Astrocyte (in vitro differentiated cells and primary cell): ENCODE measurements around the gene UST.

Source experiments
- CTCF ChIP-seq: IDR thresholded peaks from 2 replicates; pipeline ENCODE4 v1.5.1; 2011; ENCODE audit warnings: low read depth, mild to moderate bottlenecking, inconsistent platforms, low read length, moderate library complexity; ENCODE audit not compliant: insufficient read depth
- EZH2 ChIP-seq: IDR thresholded peaks from 2 replicates; pipeline ENCODE4 v1.6.1; 2012; ENCODE audit warnings: mild to moderate bottlenecking, low read length, inconsistent platforms; ENCODE audit not compliant: insufficient read depth

DNA sequence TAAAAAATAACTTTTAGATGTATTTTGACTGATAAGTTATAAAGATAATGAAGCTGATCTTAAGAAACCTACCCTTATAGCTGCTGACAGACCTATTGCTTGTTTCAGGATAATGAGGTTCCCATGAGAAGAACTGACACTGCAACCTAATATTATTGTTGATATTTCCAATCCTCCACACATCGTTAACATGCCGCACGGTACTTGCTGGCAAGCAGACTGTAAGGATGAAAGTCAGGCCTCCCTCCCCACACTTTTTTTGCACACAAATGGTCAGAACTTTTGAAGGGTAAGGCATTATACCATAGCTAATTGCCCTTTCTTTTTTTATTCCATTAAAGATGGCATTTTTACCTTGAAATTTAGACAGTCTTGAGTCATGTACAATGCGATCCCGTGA lies 210.9 kb downstream of the UST start:
- TF ChIP-seq CTCF (no peak), EZH2 (no peak)
